Activated CD8-positive, alpha-beta memory T cell treated with anti-CD3 and anti-CD28 coated beads for 24 hours (primary cell): ENCODE data around the gene GPR132.
A peak's percentile ranks its signal among the peaks of the same experiment; 100 is the strongest.

ENCODE experiments used
- DNase-seq: peaks from one replicate; pipeline ENCODE4 v3.0.0-alpha.2; 2020

The GPR132 gene

GRCh38 chr14:105059925-105060565 lies 5.2 kb downstream of the GPR132 start:
- DNase-seq = peak; percentile 75

- DNase-seq = peak; percentile 82
Measured at GRCh38 chr14:105059035-105059924, 6.0 kb downstream of the GPR132 start.

GRCh38 chr14:105058521-105059034 lies 6.7 kb downstream of the GPR132 start:
- DNase-seq = no peak

- DNase-seq = no peak
Measured at GRCh38 chr14:105056303-105056831, 8.9 kb downstream of the GPR132 start.

- no peak for DNase-seq
Measured at GRCh38 chr14:105055736-105056302, 9.4 kb downstream of the GPR132 start.

GRCh38 chr14:105055334-105055733 lies 9.9 kb downstream of the GPR132 start:
- DNase-seq = no peak

GRCh38 chr14:105053996-105054395 lies 11.2 kb downstream of the GPR132 start:
- no peak for DNase-seq

- no peak for DNase-seq
Measured at GRCh38 chr14:105053421-105053820, 11.8 kb downstream of the GPR132 start.

- DNase-seq = no peak
Measured at GRCh38 chr14:105052110-105052458, 13.1 kb downstream of the GPR132 start.

- DNase-seq = no peak
Measured at GRCh38 chr14:105051182-105052109, 13.8 kb downstream of the GPR132 start.

GRCh38 chr14:105050551-105050897 lies 14.7 kb downstream of the GPR132 start:
- DNase-seq = no peak

- no peak for DNase-seq
Measured at GRCh38 chr14:105049753-105050550, 15.3 kb downstream of the GPR132 start.

GRCh38 chr14:105047283-105048016 lies 17.8 kb downstream of the GPR132 start:
- DNase-seq = no peak

GRCh38 chr14:105046891-105047282 lies 18.3 kb downstream of the GPR132 start:
- no peak for DNase-seq

- DNase-seq = peak; percentile 99
Measured at GRCh38 chr14:105045710-105046326, 19.4 kb downstream of the GPR132 start.

GRCh38 chr14:105043641-105044040 lies 21.6 kb downstream of the GPR132 start:
- no peak for DNase-seq

GRCh38 chr14:105042813-105043212 lies 22.4 kb downstream of the GPR132 start:
- no peak for DNase-seq

- DNase-seq = no peak
Measured at GRCh38 chr14:105041841-105042765, 23.1 kb downstream of the GPR132 start.
